Coronary artery (tissue), 2 donors: ENCODE results near the gene ATP6V1G2.
"Not testable (repeated sequence)": the region's sequence is repeated elsewhere in the genome, so short reads cannot be mapped to it uniquely, and the experiment has no call there.

ENCODE experiments used
- DNase-seq: peaks from one replicate; pipeline ENCODE4 v3.0.0-alpha.2; 2017; ENCODE audit warnings: low spot score
- H3K27ac ChIP-seq, 2 donors: fragments of 200-600 bp; sonication (generic); one replicate each; pipeline ENCODE4 v1.5.1; 2016 to 2019
- H3K4me3 ChIP-seq: fragments of 200-600 bp; sonication (generic); 2 replicates; pipeline ENCODE4 v1.5.1; 2016; ENCODE audit warnings: mild to moderate bottlenecking, moderate library complexity
- CTCF ChIP-seq: fragments of 200-600 bp; sonication (generic); IDR thresholded peaks from one replicate; pipeline ENCODE4 v1.5.1; 2019; ENCODE audit warnings: antibody characterized with exemption

Gene ATP6V1G2

GRCh38 chr6:31525932-31526591, 20.3 kb downstream of the ATP6V1G2 start:
- TF ChIP-seq CTCF: no peak
- no peak overlapping the region for H3K4me3 ChIP-seq
- DNase-seq: no peak
- H3K27ac ChIP-seq: no peak overlapping the region

DNA sequence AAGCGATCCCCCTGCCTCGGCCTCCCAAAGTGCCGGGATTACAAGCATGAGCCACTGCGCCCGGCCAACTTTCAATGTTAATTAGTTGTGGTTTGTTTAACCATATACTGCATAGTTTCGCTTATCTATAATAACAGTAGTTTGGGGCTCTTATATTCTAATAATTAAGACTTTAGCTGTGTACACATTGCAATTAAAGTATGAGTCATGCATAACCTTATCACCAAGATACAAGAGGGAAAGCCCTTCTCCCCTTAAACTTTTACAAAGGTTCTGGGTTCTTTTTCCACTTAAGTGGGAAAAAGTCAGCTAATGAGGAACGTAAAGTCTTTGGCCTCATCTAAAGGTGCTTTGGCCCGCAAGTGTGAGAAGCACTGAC, 20.9 kb downstream of the ATP6V1G2 start:
- no peak for DNase-seq
- H3K27ac ChIP-seq: no peak overlapping the region
- no peak overlapping the region for H3K4me3 ChIP-seq
- no peak for TF ChIP-seq CTCF

DNA sequence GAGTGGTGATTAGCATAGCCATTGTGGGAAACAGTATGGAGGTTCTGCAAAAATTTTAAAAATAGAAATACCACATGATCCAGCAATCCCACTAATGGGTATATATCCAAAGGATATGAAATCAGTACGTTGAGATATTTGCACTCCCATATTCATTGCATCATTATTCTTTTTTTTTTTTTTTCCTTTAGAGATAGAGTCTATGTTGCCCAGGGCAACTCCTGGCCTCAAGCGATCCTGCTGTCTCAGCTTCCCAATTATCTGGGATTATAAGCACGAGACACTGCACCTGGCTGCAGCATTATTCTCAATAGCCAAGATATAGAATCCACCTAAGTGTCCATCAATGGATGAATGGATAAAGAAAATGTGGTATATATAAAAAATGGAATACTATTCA, 24.6 kb downstream of the ATP6V1G2 start:
- no peak overlapping the region for H3K27ac ChIP-seq
- no peak overlapping the region for H3K4me3 ChIP-seq
- no peak for DNase-seq
- no peak for TF ChIP-seq CTCF

DNA sequence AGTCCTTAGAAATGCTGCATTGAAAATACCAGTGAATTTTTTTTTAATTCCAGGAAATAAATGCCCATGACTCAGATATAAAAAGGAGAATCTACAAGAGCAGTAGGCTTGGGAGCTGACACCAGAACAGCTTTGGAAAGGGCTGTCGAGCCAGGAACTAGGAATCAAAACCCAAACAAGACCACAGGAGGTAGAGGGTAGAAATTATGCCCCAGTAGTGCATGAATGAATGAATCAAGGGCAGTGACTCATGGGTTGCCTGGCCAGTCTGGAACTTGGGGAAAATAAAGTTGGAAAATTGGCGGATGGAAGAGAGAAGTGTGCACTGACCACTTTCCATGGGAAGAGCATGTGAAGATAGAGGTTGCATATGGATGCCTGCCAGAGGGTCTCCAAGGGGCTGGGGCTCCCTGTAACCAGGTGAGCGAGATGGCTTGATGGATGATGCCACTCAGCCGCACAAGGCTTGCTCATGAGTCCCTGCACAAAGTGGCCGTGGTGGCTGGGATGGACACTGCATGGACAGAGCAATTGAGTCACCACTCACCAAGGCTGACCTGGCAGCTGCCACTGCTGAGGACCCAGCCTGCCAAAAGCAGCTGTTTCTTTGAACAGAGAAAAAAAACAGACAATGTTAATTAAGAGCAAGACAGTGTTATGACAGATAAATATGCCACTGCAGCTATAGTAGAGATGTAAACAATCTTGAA, 32.8 kb downstream of the ATP6V1G2 start:
- H3K4me3 ChIP-seq: no peak overlapping the region
- no peak for TF ChIP-seq CTCF
- no peak overlapping the region for H3K27ac ChIP-seq
- no peak for DNase-seq

GRCh38 chr6:31510007-31510406, 36.4 kb downstream of the ATP6V1G2 start:
- Histone ChIP-seq H3K27ac (no peak overlapping the region), H3K4me3 (no peak overlapping the region)
- DNase-seq: no peak
- no peak for TF ChIP-seq CTCF

- H3K4me3 ChIP-seq, DNase-seq, H3K27ac ChIP-seq: not testable (repeated sequence)
Measured at GRCh38 chr6:31509036-31509435, 37.4 kb downstream of the ATP6V1G2 start.

- no peak for TF ChIP-seq CTCF
- Histone ChIP-seq H3K27ac (no peak overlapping the region), H3K4me3 (no peak overlapping the region)
- no peak for DNase-seq
Measured at GRCh38 chr6:31502586-31502985, 43.8 kb downstream of the ATP6V1G2 start.

DNA sequence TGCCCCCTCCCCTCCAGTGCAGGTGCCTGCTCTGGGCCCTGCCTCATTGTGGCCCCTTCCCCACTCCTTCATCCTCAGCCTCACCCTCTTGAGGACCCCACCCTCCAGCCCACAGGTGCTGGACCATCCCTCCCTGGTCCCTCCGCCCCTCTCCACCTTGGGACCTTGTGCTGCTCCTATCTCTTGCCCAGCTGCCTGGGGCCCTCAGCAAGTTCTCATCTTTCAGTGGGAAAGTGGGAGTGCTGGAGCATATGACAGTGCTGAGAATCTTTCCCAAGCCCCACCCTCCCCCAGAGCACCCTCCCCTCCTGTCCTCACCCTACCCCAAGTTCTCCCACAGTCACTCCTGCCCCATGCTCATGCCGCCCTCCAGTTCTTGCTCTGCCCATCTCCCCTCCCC, 46.8 kb downstream of the ATP6V1G2 start:
- H3K4me3 ChIP-seq, H3K27ac ChIP-seq, DNase-seq: not testable (repeated sequence)
